ENCODE measurements around the gene UBE3D.

GRCh38 chr6:83061190-83061589, 4.5 kb downstream of the UBE3D start:
- TF ChIP-seq CTCF (IDR thresholded peaks at IDR 0.05; ENCODE audit: insufficient read depth, low read depth, low read length) (no peak), EZH2 (IDR thresholded peaks at IDR 0.05; ENCODE audit: insufficient read depth, low read length) (no peak)
